IPS-15b (cell line): ENCODE results near the gene TLR4.

ENCODE experiments used
- H3K27me3 ChIP-seq: one replicate; pipeline ENCODE4 v1.6.1; 2013; ENCODE audit warnings: low read length; ENCODE audit not compliant: control insufficient read depth, insufficient read depth
- H3K36me3 ChIP-seq: one replicate; pipeline ENCODE4 v1.6.1; 2013; ENCODE audit warnings: low read length; ENCODE audit not compliant: control insufficient read depth, insufficient read depth
- H3K4me1 ChIP-seq: one replicate; pipeline ENCODE4 v1.6.1; 2013; ENCODE audit warnings: mild to moderate bottlenecking, low read length; ENCODE audit not compliant: control insufficient read depth, insufficient read depth
- H3K4me3 ChIP-seq: one replicate; pipeline ENCODE4 v1.5.1; 2013; ENCODE audit warnings: low read depth, low read length
- H3K9ac ChIP-seq: one replicate; pipeline ENCODE4 v1.6.1; 2013; ENCODE audit warnings: low read depth, mild to moderate bottlenecking, low read length
- H3K9me3 ChIP-seq: one replicate; pipeline ENCODE4 v1.6.1; 2013; ENCODE audit warnings: mild to moderate bottlenecking, low read length; ENCODE audit not compliant: control insufficient read depth, insufficient read depth

Gene TLR4

GRCh38 chr9:117747386-117747970 lies 43.3 kb downstream of the TLR4 start:
- Histone ChIP-seq H3K27me3 (peaks cover 26% of the 10 kb centered on the region), H3K9me3 (no peaks in the 10 kb centered on the region), H3K9ac (no peak overlapping the region), H3K4me3 (no peak overlapping the region), H3K4me1 (no peaks in the 10 kb centered on the region), H3K36me3 (no peaks in the 10 kb centered on the region)

- no peaks in the 10 kb centered on the region for H3K36me3 ChIP-seq
- no peak overlapping the region for H3K4me3 ChIP-seq
- no peaks in the 10 kb centered on the region for H3K9me3 ChIP-seq
- H3K4me1 ChIP-seq: no peaks in the 10 kb centered on the region
- H3K27me3 ChIP-seq: peaks cover 6% of the 10 kb centered on the region
- H3K9ac ChIP-seq: no peak overlapping the region
Observed at GRCh38 chr9:117750401-117750800, 46.2 kb downstream of the TLR4 start.

- H3K9ac ChIP-seq: no peak overlapping the region
- H3K9me3 ChIP-seq: no peaks in the 10 kb centered on the region
- H3K4me1 ChIP-seq: no peaks in the 10 kb centered on the region
- H3K36me3 ChIP-seq: no peaks in the 10 kb centered on the region
- H3K4me3 ChIP-seq: no peak overlapping the region
- H3K27me3 ChIP-seq: no peaks in the 10 kb centered on the region
Observed at GRCh38 chr9:117752894-117753293, 48.7 kb downstream of the TLR4 start.

- Histone ChIP-seq H3K4me3 (no peak overlapping the region), H3K36me3 (no peaks in the 10 kb centered on the region), H3K27me3 (no peaks in the 10 kb centered on the region), H3K9ac (no peak overlapping the region), H3K4me1 (no peaks in the 10 kb centered on the region), H3K9me3 (no peaks in the 10 kb centered on the region)
Observed at GRCh38 chr9:117757561-117758190, 53.5 kb downstream of the TLR4 start.

GRCh38 chr9:117763314-117763713 lies 59.1 kb downstream of the TLR4 start:
- Histone ChIP-seq H3K4me3 (no peak overlapping the region), H3K27me3 (no peaks in the 10 kb centered on the region), H3K36me3 (no peaks in the 10 kb centered on the region), H3K9me3 (no peaks in the 10 kb centered on the region), H3K4me1 (no peaks in the 10 kb centered on the region), H3K9ac (no peak overlapping the region)

GRCh38 chr9:117768750-117769395 lies 64.7 kb downstream of the TLR4 start:
- Histone ChIP-seq H3K4me1 (peaks cover 6% of the 10 kb centered on the region), H3K4me3 (no peak overlapping the region)

GRCh38 chr9:117771136-117771535 lies 66.9 kb downstream of the TLR4 start:
- H3K27me3 ChIP-seq: no peaks in the 10 kb centered on the region
- peaks cover 6% of the 10 kb centered on the region for H3K4me1 ChIP-seq
- no peak overlapping the region for H3K9ac ChIP-seq
- H3K9me3 ChIP-seq: no peaks in the 10 kb centered on the region
- no peaks in the 10 kb centered on the region for H3K36me3 ChIP-seq
- H3K4me3 ChIP-seq: no peak overlapping the region

More at GRCh38 chr9:117768750-117769395, 64.7 kb downstream of the TLR4 start:
- Histone ChIP-seq H3K36me3 (no peaks in the 10 kb centered on the region), H3K9me3 (no peaks in the 10 kb centered on the region), H3K27me3 (no peaks in the 10 kb centered on the region), H3K9ac (no peak overlapping the region)

- Histone ChIP-seq H3K36me3 (no peaks in the 10 kb centered on the region), H3K9ac (no peak overlapping the region), H3K4me1 (peaks cover 6% of the 10 kb centered on the region), H3K4me3 (no peak overlapping the region), H3K27me3 (no peaks in the 10 kb centered on the region), H3K9me3 (no peaks in the 10 kb centered on the region)
Observed at GRCh38 chr9:117772960-117773359, 68.8 kb downstream of the TLR4 start.
